GM03348 (cell line): ENCODE results near the gene PRSS16.
"Not testable (repeated sequence)": the region's sequence is repeated elsewhere in the genome, so short reads cannot be mapped to it uniquely, and the experiment has no call there.

Source experiments
- DNase-seq: peaks from one replicate; pipeline ENCODE4 v3.0.0; 2012; ENCODE audit warnings: low spot score

Gene PRSS16

GRCh38 chr6:27248783-27249182 is 1.3 kb downstream of the PRSS16 start:
- DNase-seq: no peak

GRCh38 chr6:27250277-27251111 is 3.0 kb downstream of the PRSS16 start:
- DNase-seq: peak; percentile 10

GRCh38 chr6:27251112-27251605 is 3.7 kb downstream of the PRSS16 start:
- peak; percentile 55 for DNase-seq

- DNase-seq: peak; percentile 50
Observed at GRCh38 chr6:27251606-27252251, 4.2 kb downstream of the PRSS16 start.

GRCh38 chr6:27254566-27254965 is 7.1 kb downstream of the PRSS16 start:
- DNase-seq: no peak

GRCh38 chr6:27255866-27256265 is 8.4 kb downstream of the PRSS16 start:
- DNase-seq: no peak

GRCh38 chr6:27260369-27260768 is 12.9 kb downstream of the PRSS16 start:
- peak; percentile 19 for DNase-seq

GRCh38 chr6:27260836-27261375 is 13.4 kb downstream of the PRSS16 start:
- DNase-seq: no peak

GRCh38 chr6:27263886-27264285 is 16.4 kb downstream of the PRSS16 start:
- no peak for DNase-seq

- DNase-seq: not testable (repeated sequence)
Observed at GRCh38 chr6:27267003-27267402, 19.5 kb downstream of the PRSS16 start.

GRCh38 chr6:27267857-27268434 is 20.4 kb downstream of the PRSS16 start:
- no peak for DNase-seq

GRCh38 chr6:27268803-27269202 is 21.3 kb downstream of the PRSS16 start:
- DNase-seq: no peak

GRCh38 chr6:27273783-27274182 is 26.3 kb downstream of the PRSS16 start:
- no peak for DNase-seq

GRCh38 chr6:27275025-27275956 is 27.8 kb downstream of the PRSS16 start:
- DNase-seq: no peak

GRCh38 chr6:27279513-27280063 is 32.1 kb downstream of the PRSS16 start:
- DNase-seq: no peak

- DNase-seq: peak; percentile 58
Observed at GRCh38 chr6:27280064-27280539, 32.6 kb downstream of the PRSS16 start.

- DNase-seq: no peak
Observed at GRCh38 chr6:27280540-27281000, 33.1 kb downstream of the PRSS16 start.

- DNase-seq: no peak
Observed at GRCh38 chr6:27281105-27281539, 33.6 kb downstream of the PRSS16 start.

- DNase-seq: no peak
Observed at GRCh38 chr6:27281569-27281968, 34.1 kb downstream of the PRSS16 start.

GRCh38 chr6:27283279-27283678 is 35.8 kb downstream of the PRSS16 start:
- DNase-seq: no peak

GRCh38 chr6:27286141-27286540 is 38.6 kb downstream of the PRSS16 start:
- DNase-seq: no peak
